IMR-90 (cell line): Measurements from ENCODE around the gene ADSS1. TPM values are rescaled to one million over a fixed set of nuclear protein-coding genes. Genes with fewer than 3 reads are reported as not detected.
A peak's percentile ranks its signal among the peaks of the same experiment; 100 is the strongest.

Source experiments
- ATAC-seq: fragments of 200-7000 bp; cut with Tn5 transposase; 2 replicates; pipeline ENCODE4 v1.9.1; 2020; ENCODE audit warnings: low read depth, mild to moderate bottlenecking, moderate library complexity
- BruUV-seq: library from RNA; stranded (reverse); fragments of 400-500 nt; replicated peaks from 2 replicates; lab custom pipeline; 2021; lab: Mats Ljungman, UMichigan
- CTCF ChIA-PET: fragments of 300-600 bp; formaldehyde crosslinking; extraction: SDS; loops from one replicate; lab custom pipeline; 2021; ENCODE audit warnings: antibody characterized with exemption; lab: Yijun Ruan, JAX
- POLR2A ChIA-PET: fragments of 300-600 bp; sonication (Branson Sonifier 250); formaldehyde crosslinking; loops from one replicate; lab custom pipeline; 2022; ENCODE audit warnings: antibody characterized with exemption; ENCODE audit not compliant: unreplicated experiment; lab: Charles Lee
- DNase-seq: peaks from one replicate; pipeline ENCODE4 v3.0.0; 2013
- H2AFZ ChIP-seq: replicated peaks from 2 replicates; pipeline ENCODE3; 2013; ENCODE audit warnings: low read length, mild to moderate bottlenecking; ENCODE audit not compliant: poor library complexity
- H2AK5ac ChIP-seq: 2 replicates; pipeline ENCODE4 v1.6.1; 2013; ENCODE audit warnings: low read depth, low read length, inconsistent platforms
- H2AK9ac ChIP-seq: replicated peaks from 2 replicates; pipeline ENCODE3; 2013; ENCODE audit warnings: mild to moderate bottlenecking, low read depth, low read length, moderate library complexity; ENCODE audit not compliant: poor library complexity
- H2BK120ac ChIP-seq: 2 replicates; pipeline ENCODE4 v1.6.1; 2013; ENCODE audit warnings: low read depth, low read length, inconsistent platforms
- H2BK15ac ChIP-seq: 3 replicates; pipeline ENCODE4 v1.6.1; 2013; ENCODE audit warnings: low read depth, low read length, inconsistent platforms
- H2BK20ac ChIP-seq: 2 replicates; pipeline ENCODE4 v1.6.1; 2013; ENCODE audit warnings: low read depth, mild to moderate bottlenecking, inconsistent platforms, low read length, moderate library complexity
- H2BK5ac ChIP-seq: 2 replicates; pipeline ENCODE4 v1.6.1; 2013; ENCODE audit warnings: mild to moderate bottlenecking, low read depth, low read length, inconsistent platforms; ENCODE audit not compliant: poor library complexity, severe bottlenecking
- H3K14ac ChIP-seq: replicated peaks from 2 replicates; pipeline ENCODE4 v1.6.1; 2013; ENCODE audit warnings: low read depth, low read length, inconsistent platforms
- H3K18ac ChIP-seq: 2 replicates; pipeline ENCODE4 v1.6.1; 2013; ENCODE audit warnings: low read depth, low read length, control low read depth
- H3K23ac ChIP-seq: 2 replicates; pipeline ENCODE4 v1.6.1; 2013; ENCODE audit warnings: low read depth, low read length, inconsistent platforms
- H3K27ac ChIP-seq: 2 replicates; pipeline ENCODE4 v1.5.1; 2013; ENCODE audit warnings: mild to moderate bottlenecking, control low read depth, low read length; ENCODE audit not compliant: insufficient read depth
- H3K27me3 ChIP-seq: 2 replicates; pipeline ENCODE4 v1.6.1; 2013; ENCODE audit warnings: low read length; ENCODE audit not compliant: control insufficient read depth, insufficient read depth
- H3K36me3 ChIP-seq: 2 replicates; pipeline ENCODE4 v1.6.1; 2013; ENCODE audit warnings: low read length, mixed read lengths; ENCODE audit not compliant: control insufficient read depth, insufficient read depth
- H3K4ac ChIP-seq: 2 replicates; pipeline ENCODE4 v1.6.1; 2013; ENCODE audit warnings: low read depth, low read length, inconsistent platforms
- H3K4me1 ChIP-seq: 2 replicates; pipeline ENCODE4 v1.6.1; 2013; ENCODE audit warnings: low read length, mixed read lengths; ENCODE audit not compliant: control insufficient read depth, insufficient read depth
- H3K4me2 ChIP-seq: 2 replicates; pipeline ENCODE4 v1.6.1; 2013; ENCODE audit warnings: low read depth, mild to moderate bottlenecking, control low read depth, low read length, moderate library complexity
- H3K4me3 ChIP-seq: 2 replicates; pipeline ENCODE4 v1.5.1; 2013; ENCODE audit warnings: low read depth, mild to moderate bottlenecking, control low read depth, low read length, moderate library complexity; ENCODE audit not compliant: insufficient read depth
- H3K56ac ChIP-seq: 2 replicates; pipeline ENCODE4 v1.6.1; 2013; ENCODE audit warnings: low read length, inconsistent platforms; ENCODE audit not compliant: insufficient read depth; ENCODE audit errors: extremely low read depth
- H3K79me1 ChIP-seq, 2 experiments: 2 replicates each; pipeline ENCODE4 v1.6.1; 2013; ENCODE audit warnings: low read length in 2 of 2, inconsistent platforms in 1 of 2, low read depth in 1 of 2
- H3K9ac ChIP-seq: 2 replicates; pipeline ENCODE4 v1.6.1; 2013; ENCODE audit warnings: low read depth, low read length, control low read depth
- H3K9me1 ChIP-seq: 2 replicates; pipeline ENCODE4 v1.6.1; 2013; ENCODE audit warnings: low read length, inconsistent platforms; ENCODE audit not compliant: insufficient read depth
- H3K9me3 ChIP-seq: 2 replicates; pipeline ENCODE4 v1.6.1; 2013; ENCODE audit warnings: low read length; ENCODE audit not compliant: control insufficient read depth, insufficient read depth
- H4K20me1 ChIP-seq: 2 replicates; pipeline ENCODE4 v1.6.1; 2013; ENCODE audit warnings: low read length, inconsistent platforms; ENCODE audit not compliant: insufficient read depth
- H4K5ac ChIP-seq: 2 replicates; pipeline ENCODE4 v1.6.1; 2013; ENCODE audit warnings: mild to moderate bottlenecking, low read depth, low read length, control low read depth
- H4K8ac ChIP-seq, 2 experiments: 2 replicates each; pipeline ENCODE4 v1.6.1; 2013; ENCODE audit warnings: low read depth in 2 of 2, low read length in 2 of 2, control low read depth in 1 of 2, inconsistent platforms in 1 of 2
- H4K91ac ChIP-seq: 2 replicates; pipeline ENCODE4 v1.6.1; 2013; ENCODE audit warnings: low read depth, low read length, inconsistent platforms; ENCODE audit not compliant: insufficient read depth
- ELK1 ChIP-seq: fragments of 150-350 bp; IDR thresholded peaks from 2 replicates; pipeline ENCODE4 v1.6.1; 2016; ENCODE audit warnings: low read depth, mild to moderate bottlenecking, low read length, moderate library complexity, borderline replicate concordance
- MAZ ChIP-seq: IDR thresholded peaks from 2 replicates; pipeline ENCODE4 v1.6.1; 2012; ENCODE audit warnings: low read depth, mild to moderate bottlenecking, low read length, improper control_type of control experiment, moderate library complexity, borderline replicate concordance
- RFX5 ChIP-seq: IDR thresholded peaks from 2 replicates; pipeline ENCODE4 v1.8.0; 2012; ENCODE audit warnings: low read depth, mild to moderate bottlenecking, low read length, moderate library complexity
- WGBS, 2 experiments: methylation state at CpG; one replicate each; pipeline versions ENCODE4 v1.1.5 to v1.1.7; 2013; ENCODE audit warnings: missing lambda C conversion rate in 2 of 2; ENCODE audit not compliant: insufficient read length in 1 of 2; ENCODE audit errors: extremely low coverage in 2 of 2; 5-methylcytosine and 5-hydroxymethylcytosine counted together
- dilution Hi-C: fragments of 300-500 bp; cut with HindIII; formaldehyde crosslinking; loops from one replicate; pipeline ENCODE4 v1.14.3; 2018; ENCODE audit warnings: low sequenced_read_pairs; ENCODE audit not compliant: unreplicated experiment
- in situ Hi-C: fragments of 300-500 bp; cut with MboI; formaldehyde crosslinking; loops from 3 replicates; pipeline ENCODE4 v1.14.3; 2019; ENCODE audit warnings: low sequenced_read_pairs, inconsistent platforms, mixed read lengths
- intact Hi-C: fragments of 100-400 bp; cut with micrococcal nuclease; formaldehyde crosslinking; loops from 2 replicates; pipeline ENCODE4 v1.10.0; 2022
- polyA plus RNA-seq, 3 experiments: library from polyadenylated mRNA; depleted of rRNA; stranded (reverse); fragments of >200 nt; gene quantifications; 2 replicates each; pipeline ENCODE4 v1.2.3, GENCODE V29; 2012; ENCODE audit warnings: low replicate concordance in 1 of 3
- total RNA-seq: library from RNA; depleted of rRNA; stranded (reverse); fragments of >200 nt; gene quantifications from 2 replicates; pipeline ENCODE4 v1.2.3, GENCODE V29; 2012
- TF ChIP-seq, protein P1 (sequence below): fragments of 150-350 bp; IDR thresholded peaks from 2 replicates; pipeline ENCODE4 v1.6.1; 2017; ENCODE audit warnings: mild to moderate bottlenecking, antibody characterized with exemption, low read length, low read depth

ADSS1 gene
- total and polyA plus RNA-seq, 2 of the 4 experiments (the other 2 are of a cell fraction) = 1.8 to 5.2 TPM

DNA sequence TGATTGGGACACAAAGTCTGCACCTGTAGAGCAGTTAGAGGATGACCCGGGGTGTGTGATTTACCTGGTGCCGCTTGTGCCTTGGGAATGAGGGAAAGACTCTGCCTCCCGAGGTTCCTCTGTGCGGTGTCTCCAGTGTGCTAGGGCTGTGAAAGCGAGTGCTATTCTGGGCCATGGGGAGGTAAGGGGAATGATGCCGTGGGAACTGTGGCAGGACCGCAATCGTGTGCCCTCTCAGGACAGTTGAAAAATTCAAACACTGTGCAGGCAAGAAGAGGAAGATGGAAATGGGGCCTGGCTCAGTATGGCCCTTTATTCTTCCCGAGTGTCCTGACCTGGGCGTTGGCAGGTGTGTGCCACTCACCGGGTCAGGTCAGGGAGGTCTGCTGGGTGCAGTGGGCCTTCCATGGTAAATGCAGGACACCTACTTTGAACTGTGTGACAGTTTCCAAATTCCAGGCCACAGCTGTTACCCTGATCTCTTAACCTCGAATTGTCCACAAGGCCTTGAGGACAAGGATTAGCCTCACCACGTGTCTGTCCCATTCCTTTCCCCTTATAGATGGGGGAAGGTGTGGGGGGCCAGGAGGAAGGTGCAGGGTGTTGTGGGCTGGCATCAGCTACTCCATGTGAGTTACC lies 30.3 kb downstream of the ADSS1 start:
- no peak overlapping the region for H2BK15ac ChIP-seq
- no peak overlapping the region for H4K91ac ChIP-seq
- peak overlapping the region; percentile 73 for H2AK9ac ChIP-seq
- H3K27ac ChIP-seq = no peak overlapping the region; the same call in 1 of the 2 replicates
- H3K36me3 ChIP-seq = peaks cover 33% of the 10 kb centered on the region
- H2AK5ac ChIP-seq = no peak overlapping the region
- H2AFZ ChIP-seq = no peak overlapping the region
- peaks cover 6% of the 10 kb centered on the region for H3K9me1 ChIP-seq
- peak overlapping the region; percentile 87 for H3K9ac ChIP-seq
- intact Hi-C loops = no loop called here
- TF ChIP-seq ELK1 (no peak), MAZ (no peak), RFX5 (no peak)
- TF ChIP-seq, protein P1, sequence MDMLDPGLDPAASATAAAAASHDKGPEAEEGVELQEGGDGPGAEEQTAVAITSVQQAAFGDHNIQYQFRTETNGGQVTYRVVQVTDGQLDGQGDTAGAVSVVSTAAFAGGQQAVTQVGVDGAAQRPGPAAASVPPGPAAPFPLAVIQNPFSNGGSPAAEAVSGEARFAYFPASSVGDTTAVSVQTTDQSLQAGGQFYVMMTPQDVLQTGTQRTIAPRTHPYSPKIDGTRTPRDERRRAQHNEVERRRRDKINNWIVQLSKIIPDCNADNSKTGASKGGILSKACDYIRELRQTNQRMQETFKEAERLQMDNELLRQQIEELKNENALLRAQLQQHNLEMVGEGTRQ = no peak
- WGBS, 2 experiments = 66% methylated on average over 4 of the region's 13 CpGs; no CpG with 5 or more reads in 1 of the 2 experiments
- H3K23ac ChIP-seq = peak overlapping the region; percentile 60; the same call in 1 of the 2 replicates
- no peak overlapping the region for H3K56ac ChIP-seq
- H3K4me1 ChIP-seq = peaks cover 16% of the 10 kb centered on the region
- DNase-seq (no peak), ATAC-seq (no peak)
- H4K20me1 ChIP-seq = peaks cover 48% of the 10 kb centered on the region
- no peak overlapping the region for H2BK120ac ChIP-seq
- no peak overlapping the region for H3K18ac ChIP-seq
- CTCF ChIA-PET = no interaction called here
- in situ Hi-C loops = no loop called here
- 0 out of 2 replicates have a peak overlapping the region, but pooled peaks have one; percentile 69 for H3K4ac ChIP-seq
- no peak overlapping the region for H4K8ac ChIP-seq
- POLR2A ChIA-PET = no interaction called here
- H3K9me3 ChIP-seq = no peaks in the 10 kb centered on the region
- H4K5ac ChIP-seq = no peak overlapping the region
- H2BK20ac ChIP-seq = no peak overlapping the region
- peak overlapping the region; percentile 96 for H3K4me2 ChIP-seq
- H2BK5ac ChIP-seq = no peak overlapping the region
- peaks cover 8 to 57% of the 10 kb centered on the region in 2 experiments; a peak in 2 of 4 replicates for H3K79me1 ChIP-seq
- H3K14ac ChIP-seq = no peak overlapping the region
- dilution Hi-C loops = no loop called here
- BruUV-seq = no TSS peak
- H3K27me3 ChIP-seq = no peaks in the 10 kb centered on the region
- H3K4me3 ChIP-seq = peak overlapping the region; percentile 88
